Measurements from ENCODE around the gene HMGB1. TPM values are rescaled to one million over a fixed set of nuclear protein-coding genes. Genes with fewer than 3 reads are reported as not detected.

Gene HMGB1
- total RNA-seq, 1 donor from 2014 or later, result 295 TPM

DNA sequence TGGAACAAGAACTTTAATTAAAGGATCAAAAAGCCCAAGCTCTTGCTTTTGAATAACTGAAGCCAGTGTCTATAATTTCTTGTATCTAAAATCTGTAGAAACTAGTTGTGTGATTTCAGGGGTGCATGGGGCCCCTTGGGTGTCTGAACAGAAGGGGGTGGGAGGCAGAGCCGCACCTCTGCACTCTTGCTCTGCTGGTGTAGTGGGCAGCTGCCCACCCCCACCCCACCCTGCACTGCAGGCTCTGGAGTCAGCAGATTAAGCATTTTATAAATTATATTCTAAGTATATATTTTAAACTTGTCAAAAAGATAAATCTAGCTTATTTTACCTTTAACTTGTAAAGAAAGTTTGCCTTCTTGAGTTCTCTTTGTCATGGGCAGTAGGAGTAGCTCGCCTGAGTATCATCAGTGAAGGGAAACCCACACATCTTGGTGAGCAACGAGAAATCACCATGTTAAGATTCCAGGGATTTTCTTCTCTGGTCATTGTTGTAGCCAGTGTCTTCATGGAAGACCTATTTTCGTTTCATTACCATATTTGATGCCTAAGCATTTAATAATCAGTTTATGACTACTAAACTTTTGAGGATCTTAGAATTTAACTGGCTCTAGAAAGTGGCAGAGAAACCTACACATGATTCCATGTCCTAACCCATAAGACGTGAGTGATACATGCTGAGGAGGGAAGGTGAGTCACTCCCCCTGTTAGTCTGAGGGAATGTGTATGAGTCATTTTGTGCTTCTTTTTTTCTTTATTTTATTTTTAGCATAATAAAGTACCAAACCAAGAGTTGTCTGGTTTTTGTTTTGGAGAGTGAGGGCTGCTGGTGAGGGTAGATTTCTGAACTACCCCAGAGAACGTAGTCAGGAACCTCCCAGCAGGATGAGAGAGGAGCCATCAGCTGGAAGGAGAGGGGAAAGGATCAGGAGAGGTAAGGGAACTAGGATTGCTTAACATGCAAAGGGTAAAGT, 35.7 kb downstream of the HMGB1 start:
- DNase-seq, result no peak

DNA sequence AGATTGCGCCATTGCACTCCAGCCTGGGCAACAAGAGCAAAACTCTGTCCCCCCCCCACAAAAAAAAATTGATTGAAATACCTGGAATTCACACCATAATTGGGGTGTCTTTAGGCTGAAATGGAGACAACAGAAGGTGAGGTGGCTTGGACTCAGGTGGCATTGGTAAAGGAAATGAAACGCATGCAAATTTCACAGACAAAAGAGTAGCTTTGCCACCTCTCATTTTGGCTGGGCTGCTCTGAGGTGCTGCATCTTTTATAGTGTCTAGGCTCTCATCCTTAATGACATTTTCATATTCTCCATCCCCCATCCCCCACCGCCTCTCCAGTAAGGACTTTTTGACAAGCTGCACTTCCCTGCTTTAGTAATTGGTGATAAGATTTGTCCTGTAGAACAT, 36.5 kb downstream of the HMGB1 start:
- no peak for DNase-seq

DNA sequence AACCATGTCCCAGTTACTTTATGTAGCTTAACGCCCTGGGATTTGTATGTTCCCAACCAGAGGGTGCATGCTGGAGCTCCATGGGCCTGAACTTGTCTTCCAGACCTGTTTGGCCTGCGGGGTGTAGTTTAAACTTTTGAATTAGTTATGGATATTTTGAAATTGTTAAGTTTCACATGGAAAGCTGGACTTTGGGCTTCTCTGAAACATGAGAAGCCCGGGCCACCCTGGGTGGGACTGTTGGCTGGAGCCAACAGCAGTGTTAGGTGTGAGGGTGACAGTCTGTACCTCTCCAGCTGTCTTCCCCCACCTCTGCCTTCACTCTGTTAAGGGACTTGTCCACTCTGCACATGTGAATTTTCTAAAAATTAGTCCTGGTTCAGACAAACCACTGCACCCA, 41.8 kb downstream of the HMGB1 start:
- no peak for DNase-seq

DNA sequence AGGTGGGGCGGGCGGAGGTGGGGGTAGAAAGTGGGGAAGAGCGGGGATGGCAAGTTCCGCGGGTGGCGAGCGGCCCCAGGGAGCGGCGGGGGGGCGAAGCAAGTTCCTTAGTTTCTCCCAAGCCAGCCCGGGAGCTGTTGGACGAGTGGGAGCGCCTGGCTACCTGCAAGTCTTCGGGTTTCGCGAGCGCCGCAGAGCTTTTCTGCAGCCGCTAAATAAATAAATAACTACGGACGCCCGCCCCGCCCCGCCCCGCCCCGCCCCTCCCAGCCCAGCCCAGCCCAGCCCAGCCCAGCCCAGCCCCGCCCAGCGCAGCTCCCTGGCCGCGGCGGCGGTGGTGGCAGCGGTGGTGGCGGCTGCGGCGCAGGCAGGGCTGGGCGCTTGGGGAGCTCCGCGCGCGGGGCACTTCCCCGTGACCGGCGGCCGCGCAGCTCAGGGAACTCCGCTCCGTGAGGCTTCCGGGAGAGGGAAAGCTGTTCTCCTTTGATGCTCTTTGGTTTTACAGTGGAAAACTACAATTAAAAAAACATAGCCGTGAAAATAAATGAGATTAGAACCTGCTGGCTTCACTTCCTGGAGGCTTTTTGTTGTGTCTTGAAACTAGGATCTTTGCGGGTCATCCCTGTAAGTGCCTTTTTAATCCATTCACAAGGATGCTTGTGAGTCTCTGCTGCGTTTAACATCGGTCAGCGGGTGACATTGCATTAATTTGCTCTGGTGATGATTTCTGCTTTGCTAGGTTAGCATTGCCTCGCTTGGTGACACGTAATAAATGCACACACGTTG, 43.5 kb downstream of the HMGB1 start, which contains the start of gene UBE2L5:
TSS of gene UBE2L5 (plus strand) at position 440 of the 786 bp plus-strand sequence. CDS start 5,498 bp downstream, outside the sequence.
- DNase-seq, result peak; percentile 67

DNA sequence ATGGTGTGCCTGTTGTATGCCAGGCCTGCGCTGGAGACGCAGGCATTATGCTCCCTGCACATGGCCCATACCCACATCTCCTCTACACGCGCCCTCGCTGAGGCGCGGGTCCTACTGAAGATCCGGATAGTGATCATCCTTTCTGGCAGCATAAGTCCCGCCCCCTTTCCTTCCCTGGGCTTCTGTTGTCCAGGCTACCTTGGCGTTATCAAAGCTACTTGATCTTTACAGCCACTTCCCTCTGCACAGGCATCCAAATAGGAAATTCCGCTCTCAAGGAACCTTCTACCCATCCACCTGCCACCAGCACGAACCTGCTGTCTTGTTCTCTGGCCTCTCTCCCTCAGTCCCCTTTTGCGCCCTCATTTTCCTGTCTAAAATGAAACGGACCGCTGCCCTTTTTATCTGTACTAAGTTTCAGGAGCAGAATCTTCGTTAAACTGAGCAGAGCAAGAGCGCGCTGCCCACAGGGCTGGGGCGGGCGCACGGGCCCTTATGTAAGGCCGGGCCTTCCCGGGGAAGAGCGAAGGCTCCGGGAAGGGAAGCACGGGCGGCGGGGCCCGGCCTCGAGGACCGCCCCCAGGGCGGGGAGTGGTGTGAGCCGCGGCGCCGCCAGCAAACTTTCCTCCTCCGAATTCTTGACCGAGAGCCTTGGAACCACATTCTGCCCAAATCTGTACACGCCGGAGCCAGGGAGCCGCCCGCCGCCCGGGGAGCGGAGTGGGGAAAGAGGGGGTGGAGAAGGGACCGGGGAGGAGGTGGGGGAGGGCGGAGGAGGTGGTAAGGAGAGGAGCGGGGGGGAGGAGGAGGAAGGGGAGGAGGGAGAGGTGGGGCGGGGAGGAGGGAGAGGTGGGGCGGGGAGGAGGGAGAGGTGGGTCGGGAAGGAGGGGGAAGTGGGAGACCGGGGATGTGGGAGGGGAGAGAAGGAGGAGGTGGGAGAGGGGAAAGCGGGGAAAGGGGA, 44.4 kb downstream of the HMGB1 start:
- peak; percentile 74 for DNase-seq

DNA sequence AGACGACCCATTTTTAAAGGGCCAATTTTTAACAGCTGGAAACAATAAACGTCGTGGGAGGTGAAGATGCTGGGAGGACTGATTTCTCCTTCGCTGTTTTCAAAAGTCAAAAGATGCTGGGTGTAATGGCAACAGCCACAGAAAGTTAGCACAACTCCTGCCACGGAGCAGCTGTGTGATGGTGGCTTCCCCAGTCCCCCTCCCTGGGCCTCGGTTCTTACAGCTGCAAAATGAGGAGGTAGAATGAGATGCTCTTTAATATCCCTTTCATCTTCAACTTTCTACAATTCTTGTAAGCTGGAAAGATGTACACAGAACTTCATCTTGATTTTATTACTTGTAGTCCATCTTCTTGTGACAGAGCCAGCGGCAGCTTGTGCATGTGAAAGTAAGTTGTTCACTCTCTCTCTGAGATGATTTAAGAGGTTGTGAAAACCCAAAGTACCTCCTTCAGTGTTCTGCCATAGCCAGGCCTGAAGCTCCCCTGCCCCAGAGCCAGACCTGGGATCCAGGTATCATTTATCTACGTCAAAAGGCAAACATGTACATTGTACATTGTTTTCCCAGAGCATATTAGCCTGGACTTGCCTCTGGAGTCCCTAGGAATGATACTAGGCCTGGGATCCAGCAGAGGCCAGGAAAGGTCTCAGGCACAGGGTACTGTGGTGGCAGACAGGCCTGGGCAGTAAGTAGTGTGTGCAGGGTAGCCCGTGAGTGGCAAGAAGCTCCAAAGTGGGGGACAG, 46.8 kb downstream of the HMGB1 start:
- no peak for DNase-seq

DNA sequence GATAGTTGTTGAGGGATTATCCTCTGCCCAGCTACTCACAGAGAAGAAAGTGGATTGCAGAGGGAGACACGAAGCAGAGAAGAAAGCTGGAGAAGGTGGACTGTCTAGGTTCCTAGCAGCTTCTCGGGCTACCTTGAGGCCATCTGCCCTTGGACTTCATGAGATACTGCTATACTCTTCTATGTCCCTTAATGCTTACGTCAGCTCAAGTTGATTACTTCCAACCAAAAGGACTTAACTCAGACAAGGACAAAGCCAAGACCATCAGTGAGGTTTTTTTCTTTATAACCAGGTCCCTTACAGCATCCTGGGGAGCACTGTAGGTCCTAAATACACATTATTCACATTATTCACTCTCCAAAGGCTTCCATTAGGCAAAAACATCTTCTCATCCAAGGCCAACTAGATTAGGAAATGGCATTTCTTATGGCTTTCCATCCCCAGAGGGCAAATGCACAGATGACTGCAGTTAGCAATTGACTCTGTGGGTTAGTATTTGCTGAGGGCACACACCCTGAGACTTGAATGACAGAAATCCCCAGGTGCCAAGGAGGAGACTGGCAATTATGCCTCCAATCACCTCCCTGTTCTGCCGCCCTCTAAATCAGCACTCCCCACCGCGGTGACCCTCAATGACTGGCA, 47.5 kb downstream of the HMGB1 start:
- no peak for DNase-seq

DNA sequence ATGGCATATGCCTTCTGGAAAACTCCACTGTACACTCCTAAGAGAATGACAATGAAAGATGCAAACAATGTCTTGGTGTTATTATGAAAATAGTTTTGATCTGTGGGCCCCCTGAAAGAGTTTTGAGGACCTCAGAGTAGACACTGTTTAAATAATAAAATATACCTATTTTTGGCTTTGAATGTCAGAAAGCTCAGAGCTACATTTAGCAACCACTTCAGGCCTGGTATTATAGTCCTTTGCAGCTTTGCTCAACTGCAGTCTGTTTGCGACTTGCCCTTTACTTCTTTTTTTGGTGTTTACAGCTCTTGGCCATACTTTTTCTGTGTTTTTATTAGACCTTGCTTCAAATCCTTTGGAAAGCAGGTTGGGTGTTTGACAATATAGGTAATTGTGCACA, 49.3 kb downstream of the HMGB1 start:
- DNase-seq, result no peak

DNA sequence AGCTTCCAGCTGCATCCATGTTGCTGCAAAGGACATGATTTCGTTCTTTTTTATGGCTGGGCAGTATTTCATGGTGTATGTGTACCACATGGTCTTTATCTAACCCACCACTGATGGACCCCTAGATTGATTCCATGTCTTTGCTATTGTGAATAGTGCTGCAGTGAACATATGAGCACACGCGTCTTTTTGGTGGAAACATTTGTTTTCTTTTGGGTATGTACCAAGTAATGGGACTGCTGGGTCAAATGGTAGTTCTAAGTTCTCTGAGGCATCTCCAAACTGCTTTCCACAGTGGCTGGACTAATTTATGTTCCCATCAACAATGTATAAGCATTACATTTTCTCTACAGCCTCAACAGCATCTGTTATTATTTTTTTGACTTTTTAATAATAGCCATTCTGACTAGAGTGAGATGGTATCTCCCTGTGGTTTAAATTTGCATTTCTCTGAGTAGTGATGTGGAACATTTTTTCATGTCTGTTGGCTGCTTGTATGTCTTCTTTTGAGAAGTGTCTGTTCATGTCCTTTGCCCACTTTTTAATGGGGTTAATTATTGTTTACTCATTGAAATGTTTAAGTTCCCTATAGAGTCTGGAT, 50.2 kb downstream of the HMGB1 start:
- no peak for DNase-seq

DNA sequence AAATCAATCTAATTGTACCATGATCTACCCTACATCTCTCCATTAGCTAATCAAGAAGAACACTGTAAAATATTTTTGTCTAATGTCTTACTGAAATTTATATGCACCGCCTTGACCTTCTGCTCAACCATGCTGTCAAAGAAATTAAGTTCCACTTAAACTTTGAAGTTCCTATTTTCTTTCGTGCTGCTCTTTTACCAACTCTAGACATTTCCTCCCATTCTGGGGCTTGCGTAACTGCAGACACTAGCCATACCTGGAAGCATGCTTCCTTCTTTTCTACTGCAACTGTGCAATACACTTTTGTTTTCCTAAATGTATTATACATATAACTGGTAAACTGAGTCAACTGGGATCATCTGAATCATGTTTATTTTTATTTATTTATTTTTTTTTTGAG, 51.9 kb downstream of the HMGB1 start:
- DNase-seq, result no peak

DNA sequence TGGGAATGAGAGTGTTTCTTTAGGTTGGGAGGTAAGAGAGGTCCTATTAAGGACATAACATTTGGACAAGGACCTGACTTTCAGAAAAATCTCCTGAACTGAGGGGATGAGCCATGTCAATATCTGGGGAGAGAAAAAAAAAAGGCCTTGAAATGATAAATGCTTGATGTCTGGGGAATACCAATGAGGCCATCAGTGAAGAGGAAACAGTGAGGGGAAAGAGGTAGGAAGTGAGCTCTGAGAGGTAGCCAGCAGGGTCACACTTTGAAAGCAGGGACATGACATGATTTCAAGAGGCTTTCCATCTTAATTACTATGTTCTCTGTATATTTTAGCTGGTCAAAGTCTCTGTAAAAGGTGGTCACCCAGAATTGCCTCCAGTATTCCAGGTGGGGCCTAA, 53.4 kb downstream of the HMGB1 start:
- DNase-seq, result no peak

DNA sequence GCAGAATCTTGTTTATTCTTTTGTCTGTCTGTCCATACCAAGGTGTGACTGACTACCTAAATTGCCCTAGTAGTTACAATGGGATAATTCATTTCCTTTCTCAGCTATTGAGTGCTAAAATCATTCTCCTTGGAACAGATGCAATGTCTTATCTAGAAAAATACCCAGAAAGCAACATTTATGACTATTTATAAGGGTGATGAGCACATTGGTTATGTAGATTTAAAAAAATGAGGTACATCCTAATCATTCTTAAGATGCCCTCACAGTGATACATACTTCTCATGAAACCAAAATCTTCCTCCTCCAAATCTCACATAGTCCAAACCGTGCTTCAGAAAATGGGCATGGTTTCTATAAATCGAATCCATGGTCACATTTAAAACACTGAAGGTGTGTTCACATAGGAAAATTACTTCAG, 55.0 kb downstream of the HMGB1 start:
- no peak for DNase-seq

DNA sequence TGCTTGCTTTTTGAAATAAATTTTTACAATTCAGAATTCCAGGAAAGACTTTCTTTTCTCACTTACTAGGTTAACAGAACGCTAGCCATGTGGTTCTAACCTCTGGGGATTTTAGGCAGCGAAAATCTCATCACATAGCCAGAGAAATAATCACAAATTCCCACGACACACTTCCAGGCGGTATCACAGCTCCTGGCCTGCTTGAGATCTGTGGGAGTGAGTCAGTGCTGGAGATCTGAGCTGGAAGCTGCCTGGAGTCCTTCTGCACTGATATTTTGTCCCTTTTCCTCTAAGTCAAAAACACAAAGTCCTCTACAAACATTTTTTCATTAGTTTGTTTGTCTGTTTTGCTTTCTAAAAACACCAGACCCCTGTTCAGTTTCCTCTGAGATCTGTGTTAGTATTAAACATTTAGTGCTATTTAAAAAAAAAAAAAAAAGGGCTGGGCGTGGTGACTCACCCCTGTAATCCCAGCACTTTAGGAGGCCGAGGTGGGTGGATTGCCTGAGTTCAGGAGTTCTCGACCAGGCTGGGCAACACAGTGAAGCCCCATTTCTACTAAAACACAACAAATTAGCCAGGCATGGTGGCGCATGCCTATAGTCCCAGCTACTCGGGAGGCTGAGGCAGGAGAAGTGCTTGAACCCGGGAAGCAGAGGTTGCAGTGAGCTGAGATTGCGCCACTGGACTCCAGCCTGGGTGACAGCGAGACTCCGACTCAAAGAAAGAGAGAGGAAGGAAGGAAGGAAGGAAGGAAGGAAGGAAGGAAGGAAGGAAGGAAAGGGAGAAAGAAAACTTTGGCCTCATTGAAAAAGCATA, 55.6 kb downstream of the HMGB1 start:
- peak; percentile 7 for DNase-seq

DNA sequence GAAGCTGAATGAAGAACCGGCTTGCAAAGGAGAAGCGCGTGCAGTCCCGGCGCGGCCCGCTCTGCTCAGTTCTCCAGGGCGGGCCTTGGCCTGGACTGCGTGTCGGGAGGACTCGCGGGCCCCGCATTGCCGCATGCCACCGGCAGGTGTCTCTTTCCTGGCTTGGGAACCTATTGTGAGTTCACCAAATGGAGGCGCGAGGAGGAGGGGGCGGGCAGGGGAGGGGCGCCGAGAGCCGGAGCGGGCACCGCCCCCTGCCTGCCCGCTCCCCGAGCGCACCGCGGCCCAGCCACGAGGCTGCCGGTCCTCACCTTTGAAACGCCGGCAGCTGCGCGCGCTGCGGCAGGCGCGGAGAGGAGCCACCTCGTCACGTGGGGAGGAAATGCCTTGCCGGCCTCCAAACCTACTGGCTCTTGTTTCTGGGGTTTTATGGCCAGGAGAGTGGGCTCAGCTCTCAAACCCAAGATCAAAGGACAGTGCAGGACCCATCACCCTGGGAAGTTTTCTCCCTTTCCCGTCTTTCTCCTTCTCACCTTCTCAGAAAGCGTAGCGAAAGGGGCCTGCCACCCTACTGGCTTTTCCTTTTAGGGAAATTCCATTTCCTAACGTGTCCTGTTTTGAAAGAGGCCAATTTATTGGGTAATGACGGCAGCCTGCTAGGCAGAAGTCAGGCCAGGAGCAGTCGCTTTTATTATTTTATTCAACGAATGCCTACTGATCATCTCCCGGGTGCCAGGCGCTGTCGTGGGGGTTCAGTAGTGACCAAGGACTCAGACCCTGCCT, 57.2 kb downstream of the HMGB1 start:
- peak; percentile 82 for DNase-seq

DNA sequence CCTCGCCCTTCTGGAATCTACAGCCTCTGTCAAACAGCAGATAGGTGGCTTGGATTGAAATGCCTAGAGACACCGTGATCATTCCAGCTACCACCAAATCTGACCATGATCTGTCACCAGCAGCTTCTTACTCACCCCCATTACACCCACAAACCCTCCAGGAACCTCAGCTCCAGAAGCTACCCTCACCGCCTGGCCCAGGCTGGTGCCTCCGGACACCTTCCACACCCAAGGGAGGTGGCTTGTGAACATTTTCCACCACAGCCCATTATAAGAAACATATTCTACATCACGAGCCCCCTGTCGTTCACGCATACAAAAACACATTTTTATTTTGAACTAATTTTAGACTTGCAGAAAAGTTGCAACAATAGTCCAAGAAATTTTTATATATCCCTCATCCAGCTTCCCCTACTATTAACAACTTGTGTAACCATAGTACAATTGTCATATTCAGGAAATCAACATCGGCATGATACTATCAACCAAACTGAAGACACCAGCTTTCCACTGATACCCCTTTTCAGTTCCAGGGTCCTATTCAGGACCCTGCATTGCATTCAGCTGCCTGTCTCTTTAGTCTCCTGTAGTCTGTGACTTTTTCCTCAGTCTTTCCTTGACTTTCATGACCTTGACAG, 58.8 kb downstream of the HMGB1 start:
- DNase-seq, result no peak
